GM12872 (cell line): ENCODE data around the gene FGF14.

Experiments
- TF ChIP-seq, protein P1 (sequence below): IDR thresholded peaks from 3 replicates; pipeline ENCODE4 v1.5.1; 2011; ENCODE audit warnings: low read depth, mild to moderate bottlenecking, low read length, moderate library complexity; ENCODE audit not compliant: insufficient read depth

FGF14 gene

DNA sequence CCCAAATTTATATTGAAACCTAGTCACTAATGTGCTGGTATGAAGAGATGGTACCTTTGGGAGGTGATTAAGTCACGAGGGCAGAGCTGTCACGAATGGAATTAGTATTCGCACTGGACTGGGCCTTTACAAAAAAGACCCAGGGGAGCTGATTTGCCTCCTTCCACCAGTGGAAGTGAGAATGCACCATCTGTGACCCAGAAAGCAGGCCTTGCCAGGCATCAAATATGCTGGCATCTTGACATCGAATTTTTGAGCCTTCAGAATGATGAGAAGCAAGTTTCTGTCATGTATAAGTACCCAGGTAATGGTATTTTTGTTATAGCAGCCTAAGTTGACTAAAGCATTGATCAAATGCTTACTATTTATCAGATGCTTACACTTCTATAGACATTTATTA lies 373.6 kb downstream of the FGF14 start:
- TF ChIP-seq, protein P1, sequence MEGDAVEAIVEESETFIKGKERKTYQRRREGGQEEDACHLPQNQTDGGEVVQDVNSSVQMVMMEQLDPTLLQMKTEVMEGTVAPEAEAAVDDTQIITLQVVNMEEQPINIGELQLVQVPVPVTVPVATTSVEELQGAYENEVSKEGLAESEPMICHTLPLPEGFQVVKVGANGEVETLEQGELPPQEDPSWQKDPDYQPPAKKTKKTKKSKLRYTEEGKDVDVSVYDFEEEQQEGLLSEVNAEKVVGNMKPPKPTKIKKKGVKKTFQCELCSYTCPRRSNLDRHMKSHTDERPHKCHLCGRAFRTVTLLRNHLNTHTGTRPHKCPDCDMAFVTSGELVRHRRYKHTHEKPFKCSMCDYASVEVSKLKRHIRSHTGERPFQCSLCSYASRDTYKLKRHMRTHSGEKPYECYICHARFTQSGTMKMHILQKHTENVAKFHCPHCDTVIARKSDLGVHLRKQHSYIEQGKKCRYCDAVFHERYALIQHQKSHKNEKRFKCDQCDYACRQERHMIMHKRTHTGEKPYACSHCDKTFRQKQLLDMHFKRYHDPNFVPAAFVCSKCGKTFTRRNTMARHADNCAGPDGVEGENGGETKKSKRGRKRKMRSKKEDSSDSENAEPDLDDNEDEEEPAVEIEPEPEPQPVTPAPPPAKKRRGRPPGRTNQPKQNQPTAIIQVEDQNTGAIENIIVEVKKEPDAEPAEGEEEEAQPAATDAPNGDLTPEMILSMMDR: no peak

DNA sequence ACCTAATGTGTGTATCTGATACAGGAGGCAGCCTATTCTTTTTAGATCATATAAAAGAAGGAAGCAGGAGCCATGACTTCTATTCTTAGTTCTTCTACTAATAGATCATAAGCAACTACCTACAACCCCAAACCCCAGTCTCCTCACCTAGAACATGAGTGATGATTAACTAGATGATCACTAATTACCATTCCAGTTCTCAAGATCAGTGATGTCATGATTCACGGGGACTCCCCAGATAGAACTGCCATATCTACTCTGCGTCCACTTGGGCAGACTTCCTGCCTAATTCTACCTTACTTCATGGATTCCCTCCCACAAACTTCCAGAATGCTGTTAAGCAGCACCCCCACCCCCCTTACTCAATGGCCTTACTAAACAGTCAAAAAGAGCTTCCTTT lies 380.1 kb downstream of the FGF14 start:
- TF ChIP-seq, protein P1: no peak

DNA sequence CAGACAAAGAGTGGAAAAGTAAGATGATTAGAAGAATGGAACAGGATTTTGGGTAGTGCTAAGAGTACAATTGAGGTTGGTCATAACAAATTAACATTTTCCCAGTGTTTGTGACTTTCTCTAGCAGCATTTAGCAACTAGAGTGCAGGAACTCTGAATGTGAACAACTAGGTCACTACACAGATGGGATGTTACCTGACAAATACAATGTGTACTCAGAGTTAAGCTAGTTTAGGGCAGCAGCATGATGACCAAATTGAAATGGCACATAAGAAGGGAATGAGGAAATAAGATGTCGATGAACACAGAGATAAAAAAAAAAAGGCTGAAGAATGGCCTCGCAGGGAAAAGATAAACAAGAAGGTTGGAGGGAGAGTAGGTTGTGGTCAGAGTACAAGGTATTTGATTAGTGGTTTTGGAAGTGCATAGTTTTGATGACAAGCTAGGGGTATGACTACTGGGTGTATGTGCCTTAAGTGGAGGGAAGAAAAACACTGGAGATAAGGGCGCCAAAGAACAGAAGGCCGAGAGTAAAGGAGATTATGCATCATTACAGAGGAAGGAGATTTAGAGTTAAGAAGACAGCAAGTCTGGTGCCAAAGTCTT lies 381.1 kb downstream of the FGF14 start:
- TF ChIP-seq, protein P1: no peak

DNA sequence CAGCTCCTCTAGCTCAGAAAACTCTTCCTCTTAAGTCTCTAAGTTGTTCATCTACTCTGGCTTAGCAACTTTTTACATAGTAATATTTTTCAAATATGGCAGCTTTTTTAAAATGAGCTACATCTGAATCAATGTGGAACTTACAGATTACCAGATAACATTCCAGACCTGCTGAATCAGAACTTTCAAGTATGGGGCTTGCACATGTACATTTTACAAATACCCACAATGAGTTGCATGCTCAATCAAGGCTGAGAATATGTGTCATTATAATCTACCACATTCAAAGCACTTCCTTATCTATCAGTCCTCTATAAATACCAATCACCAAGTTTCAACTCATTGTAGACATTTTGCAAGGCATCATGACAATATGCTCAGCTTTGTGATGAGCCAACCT lies 383.1 kb downstream of the FGF14 start:
- TF ChIP-seq, protein P1: no peak

DNA sequence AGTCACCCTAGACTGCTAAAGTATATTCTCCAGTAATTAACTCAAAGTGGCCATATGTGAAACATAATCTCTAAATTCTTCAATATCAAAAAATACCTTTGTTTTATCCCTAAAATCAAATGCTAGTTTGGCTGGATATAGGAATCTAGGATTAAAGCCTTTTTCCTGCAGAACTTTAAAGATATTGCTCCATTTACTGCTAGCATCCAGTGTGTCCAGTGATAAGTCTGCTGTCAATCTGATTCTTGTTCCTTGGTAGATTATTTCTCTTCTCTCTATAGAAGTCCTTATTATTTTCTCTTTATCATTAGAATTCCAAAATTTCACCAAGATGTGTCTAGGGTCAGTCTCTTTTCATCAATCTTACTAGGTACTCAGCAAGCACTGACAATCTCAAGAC lies 384.6 kb downstream of the FGF14 start:
- TF ChIP-seq, protein P1: no peak

DNA sequence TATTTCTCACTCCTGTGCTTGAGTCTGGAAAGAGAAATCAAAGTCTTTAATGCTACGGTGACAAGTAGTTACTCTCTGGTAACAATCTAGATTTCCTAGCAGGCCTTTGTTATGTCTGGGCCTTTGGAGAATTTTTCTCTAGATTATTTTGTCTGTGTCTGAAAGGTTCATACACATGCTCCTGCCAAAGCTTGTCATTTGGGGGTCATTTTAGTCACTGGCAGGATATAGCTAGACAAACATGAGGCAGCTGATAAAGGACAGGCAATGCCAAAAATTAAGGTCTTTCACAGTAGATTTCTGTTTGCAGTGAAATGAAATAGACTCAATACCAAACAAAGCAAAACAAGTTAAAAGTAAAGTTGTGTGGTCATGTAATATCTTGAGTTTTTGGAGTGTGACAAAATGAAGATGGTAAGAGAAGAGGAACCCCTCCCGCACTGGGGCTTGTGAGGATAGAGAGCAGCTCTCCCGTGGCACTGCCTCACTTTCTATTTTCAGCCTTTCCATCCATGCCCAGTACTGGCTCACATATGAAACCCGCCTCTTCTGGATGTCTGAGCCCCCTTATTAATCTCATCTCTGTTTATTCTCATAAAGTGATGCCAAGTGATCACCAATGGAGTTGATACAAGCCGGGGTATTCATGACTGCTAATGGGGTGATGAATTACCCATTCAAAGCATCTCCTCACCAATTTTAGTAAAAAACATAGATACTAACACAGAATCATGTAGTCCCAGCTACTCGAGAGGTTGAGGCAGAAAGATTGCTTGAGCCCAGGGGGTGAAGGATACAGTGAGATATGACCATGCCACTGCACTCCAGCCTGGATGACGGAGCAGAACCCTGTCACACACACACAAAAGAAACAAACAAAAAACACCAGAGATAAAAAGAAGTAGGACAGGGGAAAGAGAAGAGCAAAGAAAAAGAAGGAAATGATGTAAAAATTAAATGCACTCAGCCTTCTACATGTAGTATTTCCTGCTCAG lies 389.3 kb downstream of the FGF14 start:
- TF ChIP-seq, protein P1: no peak

DNA sequence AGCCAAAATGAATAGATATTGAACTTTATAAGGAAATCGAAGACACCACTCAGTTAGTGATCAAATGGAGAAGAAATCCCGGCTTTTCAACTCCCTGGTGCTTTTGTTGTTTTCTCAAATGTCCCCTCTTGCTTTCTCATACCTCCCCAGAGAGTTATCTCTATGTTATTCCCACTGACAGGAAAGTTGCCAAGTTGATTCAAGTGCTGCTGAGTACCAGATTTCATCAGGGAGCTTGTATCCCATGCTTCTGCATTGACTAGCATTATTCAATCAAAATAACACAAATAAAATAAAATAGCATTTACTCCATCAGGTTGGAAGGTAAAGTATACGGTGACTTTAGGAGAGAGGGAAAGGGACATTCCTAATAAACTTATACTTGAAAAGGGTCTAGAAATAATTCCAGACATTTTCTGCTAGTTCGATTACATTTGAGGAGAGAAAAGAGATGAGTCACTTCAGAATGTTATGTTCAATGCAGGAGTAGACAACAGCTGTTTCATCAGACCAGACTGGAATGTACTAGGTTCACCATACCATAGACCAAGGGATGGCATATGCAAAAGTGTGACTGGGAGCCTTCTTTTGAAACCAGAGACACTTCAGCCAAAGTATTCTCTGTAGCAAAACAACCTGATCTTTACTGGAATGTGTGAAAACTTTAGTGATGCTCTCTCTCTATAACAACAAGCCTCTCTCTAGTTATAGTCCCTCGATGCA lies 397.8 kb downstream of the FGF14 start:
- TF ChIP-seq, protein P1: no peak
